ENCODE results near the gene SPRING1.

SPRING1 gene

GRCh38 chr12:116708826-116709756 is 28.8 kb downstream of the SPRING1 start:
- DNase-seq = peak; percentile 93

GRCh38 chr12:116707751-116708150 is 30.1 kb downstream of the SPRING1 start:
- no peak for DNase-seq

- peak; percentile 88 for DNase-seq
These were observed 34.6 kb downstream of the SPRING1 start for GRCh38 chr12:116703214-116703795.

- no peak for DNase-seq
These were observed 36.4 kb downstream of the SPRING1 start for GRCh38 chr12:116701432-116701831.

- no peak for DNase-seq
These were observed 37.8 kb downstream of the SPRING1 start for GRCh38 chr12:116700066-116700465.

GRCh38 chr12:116698554-116699075 is 39.3 kb downstream of the SPRING1 start:
- no peak for DNase-seq

- DNase-seq = peak; percentile 97
These were observed 39.8 kb downstream of the SPRING1 start for GRCh38 chr12:116698116-116698515.

GRCh38 chr12:116697716-116698115 is 40.2 kb downstream of the SPRING1 start:
- DNase-seq = peak; percentile 96

- peak; percentile 92 for DNase-seq
These were observed 40.6 kb downstream of the SPRING1 start for GRCh38 chr12:116697305-116697704.

- DNase-seq = no peak
These were observed 42.5 kb downstream of the SPRING1 start for GRCh38 chr12:116695464-116695725.

GRCh38 chr12:116694653-116695463 is 43.0 kb downstream of the SPRING1 start:
- DNase-seq = no peak

- DNase-seq = peak; percentile 57
These were observed 44.3 kb downstream of the SPRING1 start for GRCh38 chr12:116693286-116694227.

GRCh38 chr12:116692605-116693004 is 45.3 kb downstream of the SPRING1 start:
- no peak for DNase-seq

GRCh38 chr12:116691636-116692035 is 46.2 kb downstream of the SPRING1 start:
- DNase-seq = no peak

GRCh38 chr12:116691205-116691604 is 46.7 kb downstream of the SPRING1 start:
- DNase-seq = no peak

GRCh38 chr12:116689979-116690744 is 47.7 kb downstream of the SPRING1 start:
- DNase-seq = no peak

- no peak for DNase-seq
These were observed 48.3 kb downstream of the SPRING1 start for GRCh38 chr12:116689521-116689920.
